Mucosa of descending colon (tissue), 3 donors: ENCODE results near the gene MKNK2. TPM values are rescaled to one million over a fixed set of nuclear protein-coding genes. Genes with fewer than 3 reads are reported as not detected.

Experiments used
- ATAC-seq: fragments of 200-7000 bp; cut with Tn5 transposase; one replicate; pipeline ENCODE4 v1.9.1; 2020; ENCODE audit warnings: mild to moderate bottlenecking, moderate library complexity
- DNase-seq, 3 donors: peaks; one replicate each; pipeline ENCODE4 v3.0.0-alpha.2; 2020
- H3K36me3 ChIP-seq: fragments of 200-600 bp; one replicate; pipeline ENCODE4 v1.8.0; 2021; ENCODE audit warnings: low read depth, mild to moderate bottlenecking
- H3K4me1 ChIP-seq: fragments of 200-600 bp; one replicate; pipeline ENCODE4 v1.8.0; 2021; ENCODE audit warnings: low read depth, mild to moderate bottlenecking
- H3K4me3 ChIP-seq: fragments of 200-600 bp; one replicate; pipeline ENCODE4 v1.8.0; 2021; ENCODE audit warnings: mild to moderate bottlenecking
- H3K9me3 ChIP-seq: fragments of 200-600 bp; one replicate; pipeline ENCODE4 v1.8.0; 2021; ENCODE audit warnings: mild to moderate bottlenecking
- intact Hi-C, 2 donors: fragments of 100-400 bp; cut with DNase I in 1 of 2; cut with micrococcal nuclease in 1 of 2; formaldehyde crosslinking; loops; one replicate each; pipeline versions ENCODE4 v1.11.0 to v1.11.1; 2022; cut with DNase I, micrococcal nuclease
- total RNA-seq, 3 donors: library from RNA; stranded (reverse); fragmentation: NEBNext Ultra II Directional in 2 of 3; extraction: Animal tissue kit (Norgen Biotek cat#: 25700) in 2 of 3; gene quantifications; one replicate each; pipeline versions ENCODE4 v1.2.1 to v1.2.4, GENCODE V29; 2021 to 2023
- TF ChIP-seq, protein P1 (sequence below): fragments of 200-600 bp; IDR thresholded peaks from one replicate; pipeline ENCODE4 v1.8.0; 2022; ENCODE audit warnings: antibody characterized with exemption, mild to moderate bottlenecking
- donor health status: DM: no; HTN: no; CAD: no; lungs with moderate emphysema.
- donor health status: DM: no; HTN: no; CAD: no.
- donor health status: DM: no; HTN: yes; CAD: no.

The MKNK2 gene
- total RNA-seq, 3 donors from 2014 or later, result 252 to 330 (median 304) TPM

DNA sequence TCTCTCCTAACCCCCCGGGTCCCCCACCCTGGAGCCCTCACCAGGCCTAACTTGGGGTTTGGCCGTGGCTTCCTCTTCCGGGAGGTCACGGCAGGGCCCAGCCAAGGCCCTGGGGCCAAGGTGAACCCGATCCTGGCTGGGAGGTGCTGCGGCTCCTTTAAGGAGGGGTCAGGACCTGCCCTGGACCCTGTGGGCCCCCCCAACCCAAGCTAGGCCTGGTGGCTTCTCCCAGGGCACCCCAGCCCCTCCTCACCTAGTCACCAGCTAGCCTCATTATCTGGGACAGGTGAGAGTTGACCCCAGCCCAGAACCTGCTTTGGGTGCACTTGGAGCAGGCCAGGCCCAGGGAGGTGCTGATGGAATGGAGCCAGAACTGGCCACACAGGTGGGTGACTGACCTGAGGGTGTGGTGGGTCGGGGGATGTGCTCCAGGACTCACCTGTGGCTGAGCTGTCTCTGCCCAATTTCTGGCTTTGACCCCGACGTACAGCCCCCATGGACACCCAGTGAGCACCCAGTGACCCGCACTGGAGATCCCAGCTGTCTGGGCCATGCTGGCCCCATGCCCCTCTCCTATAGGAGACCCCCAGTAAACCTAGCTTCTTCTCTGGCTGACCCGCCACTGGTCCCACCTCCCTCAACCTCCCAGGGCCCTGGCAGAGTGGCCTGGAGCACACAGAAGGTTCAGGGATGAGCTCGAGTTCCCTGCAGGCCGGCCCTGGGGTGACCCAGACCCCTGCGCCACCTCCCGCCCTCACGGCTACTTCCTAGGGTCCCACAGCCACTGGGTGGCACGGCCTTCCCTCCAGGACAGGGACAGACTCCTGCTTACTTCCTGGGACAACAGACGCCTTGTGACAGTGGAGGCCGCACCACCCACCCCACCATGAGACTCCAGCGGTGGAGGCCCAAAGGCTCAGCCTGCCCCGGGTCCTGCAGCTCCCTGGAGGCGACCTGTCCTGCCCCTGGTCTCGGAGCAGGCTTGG, 6.7 kb upstream of the MKNK2 start:
- TF ChIP-seq, protein P1, sequence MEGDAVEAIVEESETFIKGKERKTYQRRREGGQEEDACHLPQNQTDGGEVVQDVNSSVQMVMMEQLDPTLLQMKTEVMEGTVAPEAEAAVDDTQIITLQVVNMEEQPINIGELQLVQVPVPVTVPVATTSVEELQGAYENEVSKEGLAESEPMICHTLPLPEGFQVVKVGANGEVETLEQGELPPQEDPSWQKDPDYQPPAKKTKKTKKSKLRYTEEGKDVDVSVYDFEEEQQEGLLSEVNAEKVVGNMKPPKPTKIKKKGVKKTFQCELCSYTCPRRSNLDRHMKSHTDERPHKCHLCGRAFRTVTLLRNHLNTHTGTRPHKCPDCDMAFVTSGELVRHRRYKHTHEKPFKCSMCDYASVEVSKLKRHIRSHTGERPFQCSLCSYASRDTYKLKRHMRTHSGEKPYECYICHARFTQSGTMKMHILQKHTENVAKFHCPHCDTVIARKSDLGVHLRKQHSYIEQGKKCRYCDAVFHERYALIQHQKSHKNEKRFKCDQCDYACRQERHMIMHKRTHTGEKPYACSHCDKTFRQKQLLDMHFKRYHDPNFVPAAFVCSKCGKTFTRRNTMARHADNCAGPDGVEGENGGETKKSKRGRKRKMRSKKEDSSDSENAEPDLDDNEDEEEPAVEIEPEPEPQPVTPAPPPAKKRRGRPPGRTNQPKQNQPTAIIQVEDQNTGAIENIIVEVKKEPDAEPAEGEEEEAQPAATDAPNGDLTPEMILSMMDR, result no peak
- Histone ChIP-seq H3K36me3 (no peaks in the 10 kb centered on the region), H3K9me3 (no peaks in the 10 kb centered on the region), H3K4me3 (no peak overlapping the region), H3K4me1 (peaks cover 60% of the 10 kb centered on the region)
- ATAC-seq (no peak), DNase-seq (peak in 1 of 3 donors; percentile 65)
- intact Hi-C loops, result no loop called here

DNA sequence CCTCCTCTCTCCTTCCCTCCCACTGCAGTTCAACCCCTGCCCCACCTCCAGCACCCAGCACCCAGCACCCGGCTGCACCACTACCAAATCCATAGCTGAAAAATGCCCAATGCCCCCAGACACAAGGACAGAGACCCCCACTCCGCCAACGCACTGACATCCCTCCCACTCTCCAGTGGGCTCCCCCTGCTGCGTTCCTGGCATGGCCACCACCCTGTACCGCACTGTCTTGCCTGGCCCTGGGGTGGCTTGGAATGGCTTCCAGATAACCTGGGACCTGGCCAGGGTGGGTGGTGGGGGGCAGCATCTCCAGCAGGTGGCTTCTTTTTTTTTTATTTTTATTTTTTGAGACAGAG, 5.8 kb upstream of the MKNK2 start:
- TF ChIP-seq, protein P1, result no peak
- no peak overlapping the region for H3K4me3 ChIP-seq
- H3K36me3 ChIP-seq, result no peaks in the 10 kb centered on the region
- intact Hi-C loops, result no loop called here
- DNase-seq, result peak in 1 of 3 donors; percentile 66
- H3K9me3 ChIP-seq, result no peaks in the 10 kb centered on the region
- H3K4me1 ChIP-seq, result peaks cover 67% of the 10 kb centered on the region
- no peak for ATAC-seq

DNA sequence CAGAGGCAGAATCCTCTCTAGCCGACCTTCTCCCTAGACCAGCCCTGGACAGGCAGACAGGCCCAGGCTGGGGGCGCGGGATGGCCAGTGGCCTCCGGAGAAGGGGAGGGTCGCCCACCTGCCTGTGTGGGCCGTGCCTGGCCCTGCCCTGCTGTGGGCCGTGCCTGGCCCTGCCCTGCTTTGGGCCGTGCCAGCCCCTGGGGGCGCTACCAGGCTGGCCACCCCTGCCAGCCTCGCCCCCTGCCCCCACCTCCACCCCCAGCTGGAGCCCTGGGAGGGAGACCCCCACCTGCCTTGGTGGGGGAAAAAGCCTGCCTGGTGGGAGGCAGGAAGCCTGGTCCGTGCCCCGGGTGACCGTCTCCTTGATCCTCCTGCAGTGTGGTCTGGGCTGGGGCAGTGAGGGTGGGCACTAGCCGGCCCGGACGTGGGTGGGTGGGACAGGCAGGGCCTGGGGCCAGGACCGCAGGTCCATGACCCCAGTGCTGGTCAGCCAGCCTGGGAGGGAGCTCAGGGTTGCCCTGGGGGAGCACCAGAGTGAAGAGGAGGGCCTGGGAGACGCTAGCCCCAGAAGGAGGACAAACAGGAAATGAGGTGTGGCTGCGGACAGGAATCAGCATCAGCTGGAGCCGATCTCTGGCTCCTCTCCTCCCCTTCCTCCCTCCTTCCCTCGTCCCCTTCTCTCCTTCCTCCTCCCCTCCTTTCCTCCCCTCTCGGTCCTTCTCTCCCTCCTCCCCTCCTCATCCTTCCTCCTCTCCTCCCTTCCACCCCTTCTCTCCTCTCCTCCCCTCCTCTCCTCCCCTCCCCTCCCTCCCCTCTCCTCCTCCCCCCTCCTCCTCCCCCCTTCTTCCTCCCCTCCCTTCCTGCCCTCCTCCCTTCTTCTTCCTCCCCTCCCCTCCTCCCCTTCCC, 5.1 kb upstream of the MKNK2 start:
- Histone ChIP-seq H3K36me3 (no peaks in the 10 kb centered on the region), H3K9me3 (no peaks in the 10 kb centered on the region), H3K4me3 (no peak overlapping the region), H3K4me1 (peaks cover 73% of the 10 kb centered on the region)
- intact Hi-C loops, result no loop called here
- DNase-seq (peak; percentile 68 to 74 (median 69)), ATAC-seq (peak; percentile 16)
- TF ChIP-seq, protein P1, result no peak

DNA sequence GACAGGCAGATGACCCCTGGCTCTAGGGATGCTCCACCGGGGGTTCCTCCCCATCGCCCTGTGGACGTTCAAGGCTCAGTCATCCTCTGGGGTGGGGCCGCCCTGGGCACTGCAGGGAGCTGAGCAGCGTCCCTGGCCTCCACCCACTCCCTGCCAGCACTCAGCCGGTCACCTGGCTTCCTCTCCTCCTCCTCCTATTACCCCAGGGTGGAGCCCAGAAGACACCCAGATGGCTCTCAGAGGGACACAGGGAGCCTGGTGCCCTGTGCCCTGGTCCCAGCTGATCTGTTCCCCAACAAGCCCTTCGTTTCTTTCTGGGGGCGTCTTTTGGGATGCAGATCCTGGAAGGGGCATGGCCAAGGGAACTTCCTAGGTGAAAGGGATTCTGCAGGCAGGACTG, 3.7 kb upstream of the MKNK2 start:
- Histone ChIP-seq H3K36me3 (no peaks in the 10 kb centered on the region), H3K4me3 (no peak overlapping the region), H3K9me3 (no peaks in the 10 kb centered on the region), H3K4me1 (peaks cover 63% of the 10 kb centered on the region)
- ATAC-seq (peak; percentile 36), DNase-seq (peak; percentile 77 to 87 (median 83))
- intact Hi-C loops, result no loop called here
- TF ChIP-seq, protein P1, result no peak

DNA sequence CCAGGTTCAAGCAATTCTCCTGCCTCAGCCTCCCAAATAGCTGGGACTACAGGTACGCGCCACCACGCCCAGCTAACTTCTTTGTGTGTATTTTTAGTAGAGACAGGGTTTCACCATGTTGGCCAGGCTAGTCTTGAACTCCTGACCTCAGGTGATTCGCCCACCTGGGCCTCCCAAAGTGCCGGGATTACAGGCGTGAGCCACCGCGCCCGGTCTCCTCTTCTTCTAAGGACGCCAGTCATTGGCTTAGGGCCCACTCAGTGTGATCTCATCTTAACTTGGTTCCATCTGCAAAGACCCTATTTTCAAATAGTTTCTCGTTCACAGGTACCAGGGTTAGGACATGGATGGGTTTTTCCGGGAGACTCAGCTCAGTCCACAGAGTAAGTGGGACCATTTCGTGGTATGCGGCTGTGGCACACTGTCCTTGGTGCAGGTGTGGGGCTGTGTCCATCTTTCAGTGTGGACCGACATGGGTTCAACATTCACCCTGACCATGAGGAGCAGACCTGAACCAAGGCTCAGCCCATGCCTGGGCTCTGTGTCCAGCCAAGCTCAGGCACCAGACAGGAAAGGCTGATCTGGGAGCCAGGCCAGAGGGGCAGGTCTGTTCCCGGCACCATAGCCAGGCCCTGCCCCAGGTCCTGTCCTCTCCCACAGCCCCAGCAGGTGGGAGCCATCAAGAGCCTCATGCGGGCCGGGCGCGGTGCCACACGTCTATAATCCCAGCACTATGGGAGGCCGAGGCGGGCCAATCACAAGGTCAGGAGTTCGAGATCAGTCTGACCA, 2.8 kb upstream of the MKNK2 start:
- intact Hi-C loops, result no loop called here
- Histone ChIP-seq H3K9me3 (no peaks in the 10 kb centered on the region), H3K4me1 (peaks cover 64% of the 10 kb centered on the region), H3K36me3 (no peaks in the 10 kb centered on the region), H3K4me3 (no peak overlapping the region)
- ATAC-seq (no peak), DNase-seq (peak; percentile 64 to 85 (median 75))
- TF ChIP-seq, protein P1, result no peak
